IMR-90 (cell line): Measurements from ENCODE around the gene DTD1. TPM values are rescaled to one million over a fixed set of nuclear protein-coding genes. Genes with fewer than 3 reads are reported as not detected.

Experiments
- ATAC-seq: fragments of 200-7000 bp; cut with Tn5 transposase; 2 replicates; pipeline ENCODE4 v1.9.1; 2020; ENCODE audit warnings: low read depth, mild to moderate bottlenecking, moderate library complexity
- BruUV-seq: library from RNA; stranded (reverse); fragments of 400-500 nt; replicated peaks from 2 replicates; lab custom pipeline; 2021; lab: Mats Ljungman, UMichigan
- CTCF ChIA-PET: fragments of 300-600 bp; formaldehyde crosslinking; extraction: SDS; loops from one replicate; lab custom pipeline; 2021; ENCODE audit warnings: antibody characterized with exemption; lab: Yijun Ruan, JAX
- POLR2A ChIA-PET: fragments of 300-600 bp; sonication (Branson Sonifier 250); formaldehyde crosslinking; loops from one replicate; lab custom pipeline; 2022; ENCODE audit warnings: antibody characterized with exemption; ENCODE audit not compliant: unreplicated experiment; lab: Charles Lee
- DNase-seq: peaks from one replicate; pipeline ENCODE4 v3.0.0; 2013
- H2AFZ ChIP-seq: replicated peaks from 2 replicates; pipeline ENCODE3; 2013; ENCODE audit warnings: low read length, mild to moderate bottlenecking; ENCODE audit not compliant: poor library complexity
- H2AK5ac ChIP-seq: 2 replicates; pipeline ENCODE4 v1.6.1; 2013; ENCODE audit warnings: low read depth, low read length, inconsistent platforms
- H2AK9ac ChIP-seq: replicated peaks from 2 replicates; pipeline ENCODE3; 2013; ENCODE audit warnings: mild to moderate bottlenecking, low read depth, low read length, moderate library complexity; ENCODE audit not compliant: poor library complexity
- H2BK120ac ChIP-seq: 2 replicates; pipeline ENCODE4 v1.6.1; 2013; ENCODE audit warnings: low read depth, low read length, inconsistent platforms
- H2BK15ac ChIP-seq: 3 replicates; pipeline ENCODE4 v1.6.1; 2013; ENCODE audit warnings: low read depth, low read length, inconsistent platforms
- H2BK20ac ChIP-seq: 2 replicates; pipeline ENCODE4 v1.6.1; 2013; ENCODE audit warnings: low read depth, mild to moderate bottlenecking, inconsistent platforms, low read length, moderate library complexity
- H2BK5ac ChIP-seq: 2 replicates; pipeline ENCODE4 v1.6.1; 2013; ENCODE audit warnings: mild to moderate bottlenecking, low read depth, low read length, inconsistent platforms; ENCODE audit not compliant: poor library complexity, severe bottlenecking
- H3K14ac ChIP-seq: replicated peaks from 2 replicates; pipeline ENCODE4 v1.6.1; 2013; ENCODE audit warnings: low read depth, low read length, inconsistent platforms
- H3K18ac ChIP-seq: 2 replicates; pipeline ENCODE4 v1.6.1; 2013; ENCODE audit warnings: low read depth, low read length, control low read depth
- H3K23ac ChIP-seq: 2 replicates; pipeline ENCODE4 v1.6.1; 2013; ENCODE audit warnings: low read depth, low read length, inconsistent platforms
- H3K27ac ChIP-seq: 2 replicates; pipeline ENCODE4 v1.5.1; 2013; ENCODE audit warnings: mild to moderate bottlenecking, control low read depth, low read length; ENCODE audit not compliant: insufficient read depth
- H3K27me3 ChIP-seq: 2 replicates; pipeline ENCODE4 v1.6.1; 2013; ENCODE audit warnings: low read length; ENCODE audit not compliant: control insufficient read depth, insufficient read depth
- H3K36me3 ChIP-seq: 2 replicates; pipeline ENCODE4 v1.6.1; 2013; ENCODE audit warnings: low read length, mixed read lengths; ENCODE audit not compliant: control insufficient read depth, insufficient read depth
- H3K4ac ChIP-seq: 2 replicates; pipeline ENCODE4 v1.6.1; 2013; ENCODE audit warnings: low read depth, low read length, inconsistent platforms
- H3K4me1 ChIP-seq: 2 replicates; pipeline ENCODE4 v1.6.1; 2013; ENCODE audit warnings: low read length, mixed read lengths; ENCODE audit not compliant: control insufficient read depth, insufficient read depth
- H3K4me2 ChIP-seq: 2 replicates; pipeline ENCODE4 v1.6.1; 2013; ENCODE audit warnings: low read depth, mild to moderate bottlenecking, control low read depth, low read length, moderate library complexity
- H3K4me3 ChIP-seq: 2 replicates; pipeline ENCODE4 v1.5.1; 2013; ENCODE audit warnings: low read depth, mild to moderate bottlenecking, control low read depth, low read length, moderate library complexity; ENCODE audit not compliant: insufficient read depth
- H3K56ac ChIP-seq: 2 replicates; pipeline ENCODE4 v1.6.1; 2013; ENCODE audit warnings: low read length, inconsistent platforms; ENCODE audit not compliant: insufficient read depth; ENCODE audit errors: extremely low read depth
- H3K79me1 ChIP-seq, 2 experiments: 2 replicates each; pipeline ENCODE4 v1.6.1; 2013; ENCODE audit warnings: low read length in 2 of 2, inconsistent platforms in 1 of 2, low read depth in 1 of 2
- H3K9ac ChIP-seq: 2 replicates; pipeline ENCODE4 v1.6.1; 2013; ENCODE audit warnings: low read depth, low read length, control low read depth
- H3K9me1 ChIP-seq: 2 replicates; pipeline ENCODE4 v1.6.1; 2013; ENCODE audit warnings: low read length, inconsistent platforms; ENCODE audit not compliant: insufficient read depth
- H3K9me3 ChIP-seq: 2 replicates; pipeline ENCODE4 v1.6.1; 2013; ENCODE audit warnings: low read length; ENCODE audit not compliant: control insufficient read depth, insufficient read depth
- H4K20me1 ChIP-seq: 2 replicates; pipeline ENCODE4 v1.6.1; 2013; ENCODE audit warnings: low read length, inconsistent platforms; ENCODE audit not compliant: insufficient read depth
- H4K5ac ChIP-seq: 2 replicates; pipeline ENCODE4 v1.6.1; 2013; ENCODE audit warnings: mild to moderate bottlenecking, low read depth, low read length, control low read depth
- H4K8ac ChIP-seq, 2 experiments: 2 replicates each; pipeline ENCODE4 v1.6.1; 2013; ENCODE audit warnings: low read depth in 2 of 2, low read length in 2 of 2, control low read depth in 1 of 2, inconsistent platforms in 1 of 2
- H4K91ac ChIP-seq: 2 replicates; pipeline ENCODE4 v1.6.1; 2013; ENCODE audit warnings: low read depth, low read length, inconsistent platforms; ENCODE audit not compliant: insufficient read depth
- BHLHE40 ChIP-seq: fragments of 150-350 bp; IDR thresholded peaks from 2 replicates; pipeline ENCODE4 v1.6.1; 2016; ENCODE audit warnings: mild to moderate bottlenecking, low read depth, low read length
- CEBPB ChIP-seq: IDR thresholded peaks from 2 replicates; pipeline ENCODE4 v1.6.1; 2012; ENCODE audit warnings: low read depth, low read length, improper control_type of control experiment
- CHD1 ChIP-seq: IDR thresholded peaks from 2 replicates; pipeline ENCODE4 v1.6.1; 2012; ENCODE audit warnings: low read depth, low read length, improper control_type of control experiment
- CTCF ChIP-seq: conservative IDR thresholded peaks from 2 replicates; pipeline ENCODE4 v1.5.1; 2012; ENCODE audit warnings: mild to moderate bottlenecking, low read depth, low read length, improper control_type of control experiment
- ELK1 ChIP-seq: fragments of 150-350 bp; IDR thresholded peaks from 2 replicates; pipeline ENCODE4 v1.6.1; 2016; ENCODE audit warnings: low read depth, mild to moderate bottlenecking, low read length, moderate library complexity, borderline replicate concordance
- FOS ChIP-seq: fragments of 150-350 bp; IDR thresholded peaks from 2 replicates; pipeline ENCODE4 v1.6.1; 2016; ENCODE audit warnings: low read depth, low read length
- MAFK ChIP-seq: IDR thresholded peaks from 2 replicates; pipeline ENCODE4 v1.6.1; 2012; ENCODE audit warnings: low read depth, low read length, improper control_type of control experiment
- MAZ ChIP-seq: IDR thresholded peaks from 2 replicates; pipeline ENCODE4 v1.6.1; 2012; ENCODE audit warnings: low read depth, mild to moderate bottlenecking, low read length, improper control_type of control experiment, moderate library complexity, borderline replicate concordance
- MXI1 ChIP-seq: IDR thresholded peaks from 2 replicates; pipeline ENCODE4 v1.6.1; 2012; ENCODE audit warnings: low read depth, mild to moderate bottlenecking, low read length, moderate library complexity, borderline replicate concordance
- NFE2L2 ChIP-seq: fragments of 150-350 bp; IDR thresholded peaks from 2 replicates; pipeline ENCODE4 v1.6.1; 2016; ENCODE audit warnings: low read depth, mild to moderate bottlenecking, low read length
- POLR2A ChIP-seq: IDR thresholded peaks from 2 replicates; pipeline ENCODE4 v1.6.1; 2012; ENCODE audit warnings: mild to moderate bottlenecking, low read depth, low read length
- RAD21 ChIP-seq: IDR thresholded peaks from 2 replicates; pipeline ENCODE4 v1.6.1; 2012; ENCODE audit warnings: low read length, improper control_type of control experiment
- RCOR1 ChIP-seq: IDR thresholded peaks from 2 replicates; pipeline ENCODE4 v1.6.1; 2012; ENCODE audit warnings: mild to moderate bottlenecking, low read length, improper control_type of control experiment; ENCODE audit not compliant: insufficient replicate concordance
- RFX5 ChIP-seq: IDR thresholded peaks from 2 replicates; pipeline ENCODE4 v1.8.0; 2012; ENCODE audit warnings: low read depth, mild to moderate bottlenecking, low read length, moderate library complexity
- SMC3 ChIP-seq: fragments of 150-350 bp; IDR thresholded peaks from 2 replicates; pipeline ENCODE4 v1.6.1; 2016; ENCODE audit warnings: low read depth, mild to moderate bottlenecking, antibody characterized with exemption, low read length, moderate library complexity
- USF2 ChIP-seq: fragments of 150-350 bp; IDR thresholded peaks from 2 replicates; pipeline ENCODE4 v1.6.1; 2017; ENCODE audit warnings: mild to moderate bottlenecking, antibody characterized with exemption, low read length, low read depth
- WGBS, 2 experiments: methylation state at CpG; one replicate each; pipeline versions ENCODE4 v1.1.5 to v1.1.7; 2013; ENCODE audit warnings: missing lambda C conversion rate in 2 of 2; ENCODE audit not compliant: insufficient read length in 1 of 2; ENCODE audit errors: extremely low coverage in 2 of 2; 5-methylcytosine and 5-hydroxymethylcytosine counted together
- dilution Hi-C: fragments of 300-500 bp; cut with HindIII; formaldehyde crosslinking; loops from one replicate; pipeline ENCODE4 v1.14.3; 2018; ENCODE audit warnings: low sequenced_read_pairs; ENCODE audit not compliant: unreplicated experiment
- in situ Hi-C: fragments of 300-500 bp; cut with MboI; formaldehyde crosslinking; loops from 3 replicates; pipeline ENCODE4 v1.14.3; 2019; ENCODE audit warnings: low sequenced_read_pairs, inconsistent platforms, mixed read lengths
- intact Hi-C: fragments of 100-400 bp; cut with micrococcal nuclease; formaldehyde crosslinking; loops from 2 replicates; pipeline ENCODE4 v1.10.0; 2022
- polyA plus RNA-seq, 3 experiments: library from polyadenylated mRNA; depleted of rRNA; stranded (reverse); fragments of >200 nt; gene quantifications; 2 replicates each; pipeline ENCODE4 v1.2.3, GENCODE V29; 2012; ENCODE audit warnings: low replicate concordance in 1 of 3
- total RNA-seq: library from RNA; depleted of rRNA; stranded (reverse); fragments of >200 nt; gene quantifications from 2 replicates; pipeline ENCODE4 v1.2.3, GENCODE V29; 2012

The DTD1 gene
- total and polyA plus RNA-seq, 2 of the 4 experiments (the other 2 are of a cell fraction), result 73.1 to 101 TPM

GRCh38 chr20:18767676-18768075 lies 179.8 kb downstream of the DTD1 start:
- WGBS, 2 experiments, result no CpG with 5 or more reads among the region's 5 CpGs
- POLR2A ChIA-PET, result no interaction called here
- CTCF ChIA-PET, result no interaction called here

More at GRCh38 chr20:18767676-18768075, 179.8 kb downstream of the DTD1 start:
- Histone ChIP-seq H2AK5ac (no peak overlapping the region), H3K27ac (no peak overlapping the region), H3K56ac (no peak overlapping the region), H2BK5ac (no peak overlapping the region), H3K9me3 (no peaks in the 10 kb centered on the region), H3K9me1 (peaks cover 3% of the 10 kb centered on the region; the same call in 1 of the 2 replicates), H3K4me1 (no peaks in the 10 kb centered on the region), H3K9ac (no peak overlapping the region), H3K4ac (no peak overlapping the region), H2AK9ac (no peak overlapping the region), H3K79me1 (no peaks in the 10 kb centered on the region), H2BK120ac (no peak overlapping the region), H3K23ac (no peak overlapping the region), H3K4me3 (no peak overlapping the region), H3K4me2 (no peak overlapping the region), H3K14ac (no peak overlapping the region), H4K20me1 (no peaks in the 10 kb centered on the region), H2BK20ac (no peak overlapping the region), H4K5ac (no peak overlapping the region), H2BK15ac (no peak overlapping the region), H2AFZ (no peak overlapping the region), H3K18ac (no peak overlapping the region), H4K91ac (no peak overlapping the region), H3K36me3 (peaks cover 3% of the 10 kb centered on the region), H3K27me3 (no peaks in the 10 kb centered on the region), H4K8ac (no peak overlapping the region)
- in situ Hi-C loops, result no loop called here
- no TSS peak for BruUV-seq
- dilution Hi-C loops, result no loop called here
- no peak for DNase-seq
- ATAC-seq, result no peak
- TF ChIP-seq RAD21, result no peak
- TF ChIP-seq RCOR1, result no peak
- no peak for TF ChIP-seq POLR2A
- no peak for TF ChIP-seq MAZ
- no peak for TF ChIP-seq CHD1
- no peak for TF ChIP-seq RFX5
- no peak for TF ChIP-seq NFE2L2
- TF ChIP-seq ELK1, result no peak
- no peak for TF ChIP-seq MAFK
- TF ChIP-seq MXI1, result no peak
- TF ChIP-seq SMC3, result no peak
- TF ChIP-seq CTCF, result no peak
- TF ChIP-seq BHLHE40, result no peak
- TF ChIP-seq USF2, result no peak
- no peak for TF ChIP-seq CEBPB
- no peak for TF ChIP-seq FOS
- intact Hi-C loops, result no loop called here
